ENCODE results near the gene UFD1. TPM values are rescaled to one million over a fixed set of nuclear protein-coding genes. Genes with fewer than 3 reads are reported as not detected.

Gene UFD1
- total and polyA plus RNA-seq, 2 of the 4 experiments (the other 2 are of a cell fraction) = 149 to 152 TPM

- Histone ChIP-seq H3K9me1 (ENCODE audit: insufficient read depth, low read length) (peaks cover 14% of the 10 kb centered on the region), H2AK5ac (ENCODE audit: low read depth, low read length) (no peak overlapping the region), H2AK9ac (replicated peaks; ENCODE audit: low read depth, low read length, poor library complexity) (no peak overlapping the region), H3K4me1 (ENCODE audit: control insufficient read depth, insufficient read depth, low read length) (peaks cover 8% of the 10 kb centered on the region; the same call in 1 of the 2 replicates), H4K20me1 (ENCODE audit: insufficient read depth, low read length) (peaks cover 29% of the 10 kb centered on the region), H3K4me2 (ENCODE audit: low read depth, low read length) (no peak overlapping the region), H4K8ac (ENCODE audit: low read depth in 2 of 2, low read length in 2 of 2) (no peak overlapping the region; a peak in 1 of 4 replicates), H2BK120ac (ENCODE audit: low read depth, low read length) (no peak overlapping the region), H3K27ac (ENCODE audit: insufficient read depth, low read length) (no peak overlapping the region), H2BK20ac (ENCODE audit: low read depth, low read length) (no peak overlapping the region), H2BK15ac (ENCODE audit: low read depth, low read length) (no peak overlapping the region), H2AFZ (replicated peaks; ENCODE audit: low read length, poor library complexity) (no peak overlapping the region), H4K91ac (ENCODE audit: insufficient read depth, low read depth, low read length) (no peak overlapping the region), H3K79me1 (ENCODE audit: low read depth in 1 of 2, low read length in 2 of 2) (peaks cover 13 to 42% of the 10 kb centered on the region in 2 experiments), H2BK5ac (ENCODE audit: low read depth, low read length, poor library complexity, severe bottlenecking) (no peak overlapping the region), H3K36me3 (ENCODE audit: control insufficient read depth, insufficient read depth, low read length) (peaks cover 70% of the 10 kb centered on the region), H3K4ac (ENCODE audit: low read depth, low read length) (no peak overlapping the region), H3K9me3 (ENCODE audit: control insufficient read depth, insufficient read depth, low read length) (no peaks in the 10 kb centered on the region), H3K23ac (ENCODE audit: low read depth, low read length) (no peak overlapping the region), H3K14ac (replicated peaks; ENCODE audit: low read depth, low read length) (no peak overlapping the region), H4K5ac (ENCODE audit: low read depth, low read length) (no peak overlapping the region), H3K27me3 (ENCODE audit: control insufficient read depth, insufficient read depth, low read length) (no peaks in the 10 kb centered on the region), H3K4me3 (ENCODE audit: insufficient read depth, low read depth, low read length) (no peak overlapping the region), H3K18ac (ENCODE audit: low read depth, low read length) (no peak overlapping the region), H3K9ac (ENCODE audit: low read depth, low read length) (no peak overlapping the region), H3K56ac (ENCODE audit: extremely low read depth, insufficient read depth, low read length) (no peak overlapping the region)
- ChIA-PET CTCF (no interaction called here), POLR2A (ENCODE audit: unreplicated experiment) (no interaction called here)
- BruUV-seq (replicated peaks) = no TSS peak
- intact Hi-C loops (cut with micrococcal nuclease) = no loop called here
- TF ChIP-seq SMC3 (IDR thresholded peaks at IDR 0.05; ENCODE audit: low read depth, low read length) (no peak), USF2 (IDR thresholded peaks at IDR 0.05; ENCODE audit: low read depth, low read length) (no peak), FOS (IDR thresholded peaks at IDR 0.05; ENCODE audit: low read depth, low read length) (no peak), POLR2A (IDR thresholded peaks at IDR 0.05; ENCODE audit: low read depth, low read length) (no peak), MXI1 (IDR thresholded peaks at IDR 0.05; ENCODE audit: borderline replicate concordance, low read depth, low read length) (no peak), RAD21 (IDR thresholded peaks at IDR 0.05; ENCODE audit: low read length) (no peak), CTCF (conservative IDR thresholded peaks at IDR 0.05; ENCODE audit: low read depth, low read length) (no peak), RFX5 (IDR thresholded peaks at IDR 0.05; ENCODE audit: low read depth, low read length) (no peak), MAZ (IDR thresholded peaks at IDR 0.05; ENCODE audit: borderline replicate concordance, low read depth, low read length) (no peak)
- no peak for DNase-seq
- in situ Hi-C loops (cut with MboI; ENCODE audit: low sequenced_read_pairs) = no loop called here
- ATAC-seq (ENCODE audit: low read depth) = no peak
- dilution Hi-C loops (cut with HindIII; ENCODE audit: low sequenced_read_pairs, unreplicated experiment) = no loop called here
- WGBS, 2 experiments (ENCODE audit: extremely low coverage in 2 of 2, insufficient read length in 1 of 2) = no CpG with 5 or more reads among the region's 9 CpGs
Measured at GRCh38 chr22:19466848-19467752, 11.9 kb downstream of the UFD1 start.
